Jurkat, Clone E6-1 (cell line): Measurements from ENCODE around the gene CRK.
A peak's percentile ranks its signal among the peaks of the same experiment; 100 is the strongest.

Experiments used
- DNase-seq: peaks from one replicate; pipeline ENCODE4 v3.0.0-alpha.2; 2011; ENCODE audit warnings: low read depth, low spot score
- H3K4me3 ChIP-seq: 2 replicates; pipeline ENCODE4 v1.5.1; 2011; ENCODE audit warnings: mild to moderate bottlenecking, low read length, control low read depth, moderate library complexity

CRK gene

DNA sequence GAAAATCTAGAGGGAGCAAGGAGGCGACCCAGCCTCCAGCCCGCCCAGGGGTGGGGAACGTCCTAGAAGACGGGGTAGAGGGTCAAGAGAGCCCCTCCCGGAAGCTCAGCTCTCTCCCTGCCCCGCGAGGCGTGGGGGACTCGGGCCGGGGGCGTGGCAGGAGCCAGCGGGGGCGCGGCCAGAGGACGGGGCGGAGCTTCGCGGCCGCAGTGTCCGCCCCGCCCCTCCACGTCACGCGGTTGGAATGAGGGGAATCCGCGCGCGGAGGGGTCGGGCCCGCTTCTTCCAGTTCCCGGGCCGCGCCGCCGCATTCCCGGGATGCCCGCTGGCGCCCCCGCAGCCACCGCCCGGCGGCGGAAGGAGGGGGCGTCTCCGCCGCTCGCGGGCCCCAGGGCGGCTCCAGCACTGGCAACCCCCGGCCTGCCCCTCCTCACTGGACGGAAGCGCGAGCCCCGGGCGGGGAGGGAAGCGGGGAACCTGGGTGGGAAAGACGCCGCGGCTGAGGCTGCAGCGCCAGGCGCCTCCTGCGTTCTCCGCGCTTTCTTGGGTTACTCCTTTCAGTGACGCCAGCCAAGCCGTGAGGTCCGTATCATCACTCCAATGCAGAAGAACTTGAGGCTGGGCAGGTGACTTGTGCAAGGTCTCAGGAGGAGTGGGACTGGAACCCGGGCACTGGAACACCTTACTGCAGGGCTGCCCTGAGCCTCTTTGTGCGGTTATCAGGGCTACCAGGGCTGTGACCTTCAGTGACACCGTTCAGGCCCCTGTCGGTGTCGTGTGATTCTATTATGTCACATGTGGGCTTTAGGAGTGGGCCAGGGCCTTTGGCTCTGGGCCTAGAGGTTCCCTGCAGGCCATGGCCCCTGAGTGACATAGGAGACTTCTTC, 32.1 kb upstream of the CRK start:
- no peak for DNase-seq
- H3K4me3 ChIP-seq = no peak overlapping the region

DNA sequence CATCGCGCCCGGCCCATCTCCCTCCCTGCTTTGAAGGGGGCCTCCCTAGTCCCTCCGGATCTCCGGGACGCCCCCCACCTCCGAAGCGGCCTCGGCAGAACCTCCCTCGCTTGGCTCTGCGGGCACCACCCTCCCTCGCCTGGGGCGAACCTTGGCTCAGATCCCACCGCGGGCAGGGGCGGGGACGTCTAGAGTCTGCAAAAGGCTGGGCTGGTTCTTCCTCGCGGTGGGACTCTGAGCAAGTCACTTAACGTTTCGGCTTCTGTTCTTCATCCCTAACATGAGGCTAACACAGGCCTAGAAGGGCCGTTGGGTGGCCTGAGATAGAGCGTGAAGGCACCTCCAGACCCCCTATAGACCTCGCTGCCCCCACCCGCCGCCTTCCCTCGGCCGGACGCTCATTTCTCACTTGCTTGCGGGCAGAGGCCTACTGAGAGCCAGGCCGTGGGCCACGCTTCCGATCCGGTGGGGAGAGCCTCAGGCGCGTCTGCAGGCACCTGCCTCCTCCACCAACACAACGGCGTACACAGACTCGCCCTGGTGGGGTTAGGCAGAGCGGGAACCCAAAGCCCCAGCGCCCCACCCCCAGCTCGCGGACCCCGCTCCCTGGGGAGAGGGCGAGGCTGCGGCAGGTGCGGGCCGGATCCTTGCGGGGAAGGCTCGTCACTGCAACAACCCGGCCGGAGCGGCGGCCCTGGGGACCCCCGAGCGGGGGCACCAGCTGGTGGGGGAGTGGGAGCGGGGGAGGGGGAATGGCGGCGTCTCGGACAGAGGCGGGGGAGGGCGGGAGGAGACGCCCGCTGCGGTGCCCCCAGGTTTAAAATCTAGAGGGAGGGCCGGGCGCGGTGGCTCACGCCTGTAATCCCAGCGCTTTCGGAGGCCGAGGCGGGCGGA, 31.0 kb upstream of the CRK start:
- DNase-seq = no peak
- no peak overlapping the region for H3K4me3 ChIP-seq

DNA sequence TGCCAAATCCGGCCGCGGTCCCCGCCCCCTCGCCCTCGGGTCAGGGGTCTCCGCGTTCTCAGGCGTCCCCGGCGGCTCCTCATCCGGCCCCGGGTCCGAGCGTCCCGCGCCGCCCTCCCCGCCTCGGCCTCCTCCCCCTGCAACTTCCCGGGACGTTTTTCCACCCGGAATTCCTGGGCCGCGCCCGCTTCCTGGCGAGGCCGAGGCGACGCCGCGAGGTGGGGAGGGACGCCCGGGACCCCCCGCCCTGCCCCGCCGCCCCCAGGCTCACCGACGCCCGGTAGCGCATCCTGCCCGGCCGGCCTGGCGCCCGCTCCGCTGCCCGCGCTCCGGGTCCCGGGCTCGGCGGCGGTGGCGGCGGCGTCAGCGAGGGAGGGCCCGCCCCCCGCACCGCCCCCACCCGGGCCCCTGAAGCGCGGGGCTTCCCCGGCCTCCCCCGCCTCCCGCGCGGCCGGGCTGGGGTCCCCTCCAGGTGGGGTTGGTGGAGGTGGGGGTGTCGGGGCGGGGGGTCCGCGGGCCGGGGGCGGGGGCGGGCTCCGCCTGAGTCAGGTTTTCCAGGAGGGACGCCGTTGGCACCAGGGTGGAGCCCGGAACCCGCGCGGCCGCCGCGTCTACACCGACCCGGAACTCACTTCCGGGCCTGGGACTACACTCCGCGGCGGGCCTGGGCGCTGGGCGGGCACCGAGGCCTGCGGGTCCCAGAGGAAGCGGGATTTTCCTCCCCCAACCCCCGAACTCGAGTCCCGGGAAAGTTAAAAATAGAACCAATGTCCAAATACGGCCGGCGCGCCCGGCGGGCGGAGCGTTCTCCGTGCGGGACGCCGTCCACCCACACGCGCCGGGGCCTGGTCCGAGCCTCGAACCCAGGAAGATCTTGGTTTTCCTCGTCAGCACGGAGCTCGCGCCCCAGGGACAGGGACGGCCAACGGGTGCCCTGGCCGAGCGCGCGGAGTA, 29.7 kb upstream of the CRK start:
- H3K4me3 ChIP-seq = peak overlapping the region; percentile 40

DNA sequence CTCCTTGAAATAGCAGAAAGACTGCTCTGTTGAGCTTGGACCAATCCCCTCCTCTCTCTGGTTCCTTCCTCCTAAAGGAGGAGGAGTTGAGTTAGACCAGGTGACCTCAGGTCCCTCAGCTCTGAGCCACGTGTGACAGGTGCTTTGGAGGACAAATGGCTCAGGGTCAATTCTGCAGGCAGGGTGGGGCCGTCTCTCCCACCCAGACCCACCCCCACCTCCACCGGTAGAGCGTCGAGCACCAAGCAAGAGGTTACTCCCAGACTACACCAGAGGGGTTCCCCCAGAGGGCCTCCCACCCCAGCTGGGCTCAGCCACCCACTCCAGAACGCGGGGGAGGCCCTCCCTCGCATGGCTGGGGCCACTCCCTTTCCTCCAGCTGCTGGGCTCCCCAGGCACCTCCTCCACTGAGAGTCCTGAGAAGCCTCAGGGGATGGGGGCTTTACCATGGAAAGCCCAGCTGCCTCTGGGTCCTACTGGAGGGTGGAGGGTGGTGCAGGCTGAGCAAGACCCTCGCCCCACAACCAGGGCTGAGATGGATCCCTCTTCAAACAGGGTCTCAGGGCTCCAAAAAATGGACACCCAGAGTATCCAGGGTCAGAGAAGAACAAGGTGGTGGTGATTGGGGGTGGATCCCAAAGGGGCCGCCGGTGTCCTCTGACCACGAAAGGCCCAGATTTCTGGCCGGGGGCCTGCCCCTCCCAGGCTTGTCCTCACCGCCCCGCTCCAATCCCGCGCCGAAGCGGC, 28.8 kb upstream of the CRK start:
- H3K4me3 ChIP-seq = peak overlapping the region; percentile 40
- DNase-seq = no peak

More for the DNA sequence above, 29.7 kb upstream of the CRK start:
- no peak for DNase-seq

GRCh38 chr17:1484060-1484535, 28.1 kb upstream of the CRK start:
- no peak for DNase-seq
- no peak overlapping the region for H3K4me3 ChIP-seq

DNA sequence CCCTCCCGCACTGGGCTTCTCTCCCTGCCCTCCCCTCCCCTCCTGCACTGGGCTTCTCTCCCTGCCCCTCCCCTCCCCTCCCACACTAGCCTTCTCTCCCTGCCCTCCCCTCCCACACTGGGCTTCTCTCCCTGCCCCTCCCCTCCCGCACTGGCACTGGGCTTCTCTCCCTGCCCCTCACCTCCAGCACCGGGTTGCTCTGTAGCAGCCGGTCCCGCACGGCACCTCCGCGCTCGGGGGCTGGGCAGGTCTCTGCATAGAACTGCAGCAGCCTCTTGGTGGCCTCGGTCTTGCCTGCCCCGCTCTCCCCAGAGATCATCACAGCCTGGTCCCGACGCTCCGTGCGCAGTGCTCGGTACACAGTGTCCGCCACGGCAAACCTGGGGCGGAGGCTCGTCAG, 26.6 kb upstream of the CRK start:
- no peak for DNase-seq
- no peak overlapping the region for H3K4me3 ChIP-seq

DNA sequence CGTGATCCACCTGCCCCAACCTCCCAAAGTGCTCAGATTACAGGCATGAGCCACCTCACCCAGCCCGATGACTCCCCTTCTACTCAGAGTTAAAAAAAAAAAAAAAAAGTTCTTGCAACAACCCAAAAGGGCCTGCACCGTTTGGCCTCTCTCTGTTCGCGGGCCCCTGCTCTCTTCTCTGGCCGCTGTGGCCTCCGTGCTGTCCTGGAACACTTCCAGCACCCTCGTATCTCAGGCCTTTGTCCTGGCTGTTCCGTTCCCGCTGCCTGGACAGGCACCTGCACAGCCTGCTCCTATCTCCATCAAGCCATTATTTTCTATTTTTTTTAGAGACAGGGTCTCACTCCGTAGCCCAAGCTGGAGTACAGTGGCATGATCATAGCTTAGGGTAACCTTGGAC, 25.7 kb upstream of the CRK start:
- DNase-seq = no peak
- H3K4me3 ChIP-seq = no peak overlapping the region

DNA sequence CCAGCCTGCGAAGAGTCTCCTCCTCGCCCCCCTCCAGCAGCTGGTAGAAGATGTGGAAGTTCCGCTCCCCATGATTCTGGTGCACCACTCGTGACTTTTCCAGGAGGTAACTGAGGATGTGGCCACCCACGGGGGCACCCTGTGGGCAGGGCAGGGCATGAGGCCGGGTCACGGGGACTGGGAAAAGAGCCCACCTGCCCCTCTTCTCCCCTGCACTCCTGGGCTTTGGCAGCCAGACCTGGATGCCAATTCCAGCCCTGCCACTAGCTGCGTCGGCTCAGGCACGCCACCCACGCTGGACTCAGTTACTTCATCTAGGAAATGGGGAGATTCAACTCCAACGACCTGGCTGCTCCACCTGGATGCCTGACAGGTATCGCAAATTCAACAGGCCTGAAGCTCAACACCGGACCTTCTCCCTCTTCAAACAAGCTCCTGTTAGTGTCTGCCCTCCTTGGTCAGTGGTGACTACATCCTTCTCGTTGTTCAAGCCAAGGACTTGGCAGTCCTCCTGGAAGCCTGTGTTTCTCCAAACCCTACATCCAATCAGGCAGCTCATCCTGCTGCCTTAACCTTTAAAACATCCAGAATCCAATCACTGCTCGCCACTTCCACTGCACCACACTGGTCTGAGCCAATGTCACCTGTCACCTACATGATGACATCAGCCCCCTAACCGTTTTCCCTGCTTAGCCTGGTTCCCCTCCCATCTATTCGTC, 24.9 kb upstream of the CRK start:
- no peak overlapping the region for H3K4me3 ChIP-seq
- DNase-seq = no peak

- no peak for DNase-seq
- no peak overlapping the region for H3K4me3 ChIP-seq
Measured at GRCh38 chr17:1478418-1478817, 22.4 kb upstream of the CRK start.

- no peak for DNase-seq
- no peak overlapping the region for H3K4me3 ChIP-seq
Measured at GRCh38 chr17:1475321-1475854, 19.4 kb upstream of the CRK start.

- no peak for DNase-seq
- no peak overlapping the region for H3K4me3 ChIP-seq
Measured at GRCh38 chr17:1474402-1475189, 18.6 kb upstream of the CRK start.

DNA sequence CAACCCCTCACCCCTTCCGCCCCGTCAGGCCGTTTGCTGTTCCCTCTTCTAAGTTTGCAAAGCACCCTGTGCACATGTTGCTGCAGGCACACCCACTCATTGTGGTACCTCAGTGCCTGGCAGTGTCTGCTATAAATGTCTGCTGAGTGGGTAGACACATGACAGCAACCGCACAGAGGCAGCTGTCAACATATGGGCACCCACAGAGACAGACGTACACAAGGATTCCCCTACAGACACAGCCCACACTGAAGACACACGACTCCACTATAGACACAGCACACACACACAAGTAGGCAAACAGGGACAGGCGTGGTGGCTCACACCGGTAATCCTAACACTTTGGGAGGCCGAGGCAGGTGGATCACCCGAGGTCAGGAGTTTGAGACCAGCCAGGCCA, 17.8 kb upstream of the CRK start:
- no peak overlapping the region for H3K4me3 ChIP-seq
- no peak for DNase-seq

DNA sequence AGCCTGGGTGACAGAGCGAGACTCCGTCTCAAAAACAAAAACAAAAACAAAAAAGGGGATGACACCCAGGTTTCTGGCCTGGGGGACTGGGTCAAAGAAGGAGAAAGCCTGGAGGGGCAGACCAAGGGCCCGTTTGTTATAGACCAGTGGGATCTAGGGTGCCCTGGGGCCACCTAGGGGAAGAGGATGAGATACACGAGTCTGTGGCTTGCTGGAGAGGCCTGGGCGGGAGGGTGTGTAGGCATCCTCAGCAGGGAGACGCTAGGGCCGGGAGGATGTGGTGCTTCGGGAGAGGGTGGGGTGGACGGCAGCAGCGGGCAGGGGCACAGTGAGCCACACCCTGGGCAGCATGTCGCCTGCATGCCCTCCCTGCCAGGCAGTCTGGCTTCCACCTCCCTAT, 17.1 kb upstream of the CRK start:
- DNase-seq = no peak
- no peak overlapping the region for H3K4me3 ChIP-seq

GRCh38 chr17:1471911-1472821, 16.1 kb upstream of the CRK start:
- no peak for DNase-seq
- no peak overlapping the region for H3K4me3 ChIP-seq

DNA sequence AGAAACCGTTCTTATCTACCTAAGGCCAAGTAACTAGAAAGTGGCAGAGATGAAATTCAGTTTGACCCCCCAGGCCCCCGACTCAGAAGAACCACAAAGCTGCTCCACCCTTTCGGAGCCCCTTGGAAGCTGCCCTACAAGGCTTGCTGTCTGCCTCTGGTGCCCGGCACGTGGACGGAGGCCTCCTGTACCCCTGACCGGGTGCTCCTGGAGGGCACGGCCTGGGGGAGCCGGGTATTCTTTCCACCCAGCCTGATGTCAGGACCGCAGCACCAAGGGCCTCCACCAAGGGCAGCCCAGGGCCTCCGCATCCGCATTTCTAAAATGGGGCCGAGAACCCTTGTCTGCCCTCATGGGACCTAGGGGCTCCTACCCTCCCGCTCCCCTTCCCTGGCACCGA, 15.5 kb upstream of the CRK start:
- H3K4me3 ChIP-seq = no peak overlapping the region
- DNase-seq = no peak
